GM21526 (cell line): Measurements from ENCODE around the gene MMP24.

ENCODE experiments used
- ATAC-seq: cut with Tn5 transposase; IDR thresholded peaks from one replicate; pipeline ENCODE4 v1.9.1; 2021; ENCODE audit warnings: moderate library complexity; ENCODE audit not compliant: unreplicated experiment, low FRiP score

MMP24 gene

GRCh38 chr20:35326021-35326739, 99.7 kb downstream of the MMP24 start:
- ATAC-seq, result no peak
